ENCODE results near the gene CD93.

DNA sequence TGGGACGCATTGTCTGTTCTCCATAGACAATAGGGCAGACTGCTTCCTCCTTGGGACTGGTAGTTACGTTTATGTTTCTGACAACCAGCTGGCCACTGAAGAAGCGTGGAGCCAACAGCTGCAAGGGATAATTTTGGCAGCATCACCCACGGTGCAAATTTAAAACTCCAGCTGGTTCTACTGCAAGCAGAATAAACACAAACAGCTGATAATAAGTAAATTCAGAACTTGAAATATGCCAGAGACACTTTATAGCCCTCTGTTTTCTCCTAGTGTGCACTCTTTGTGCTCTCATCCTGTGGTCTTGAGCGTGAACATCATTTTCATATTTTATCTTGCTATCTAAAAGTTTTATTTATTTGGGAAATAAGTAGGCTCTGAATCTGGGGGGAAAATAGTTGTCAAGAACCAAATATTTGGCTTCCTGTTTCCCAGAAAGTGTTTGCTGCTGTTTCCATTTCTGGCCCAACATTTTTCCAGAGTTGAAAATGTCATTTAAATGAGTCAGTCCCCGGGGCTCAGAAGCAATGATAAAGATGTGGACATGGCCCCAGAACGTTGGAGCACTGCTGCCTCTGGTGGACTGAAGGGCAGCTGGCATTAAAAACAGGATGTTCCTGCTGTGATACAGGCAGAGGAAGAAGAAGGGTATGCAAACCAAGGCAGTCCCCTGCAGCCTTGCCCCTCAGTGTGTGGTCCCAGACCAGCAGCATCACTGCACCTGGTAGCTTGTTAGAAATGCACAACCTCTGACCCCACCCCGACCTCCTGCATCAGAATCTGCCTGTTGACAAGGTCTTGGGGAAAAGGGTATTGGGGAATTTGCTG is 24.2 kb downstream of the CD93 start:
- TF ChIP-seq POU2F2 (IDR thresholded peaks at IDR 0.05; ENCODE audit: low read depth, low read length) (no peak), POLR2A (IDR thresholded peaks at IDR 0.05; ENCODE audit: low read depth, low read length) (no peak), POLR2AphosphoS5 (IDR thresholded peaks at IDR 0.05; ENCODE audit: low read depth, low read length) (no peak), TAF1 (IDR thresholded peaks at IDR 0.05; ENCODE audit: low read depth, low read length) (no peak), PAX5 (IDR thresholded peaks at IDR 0.05; ENCODE audit: insufficient read depth, low read length, severe bottlenecking) (no peak), SPI1 (IDR thresholded peaks at IDR 0.05; ENCODE audit: low read depth, low read length) (no peak)
